Hepatocyte (in vitro differentiated cells): Measurements from ENCODE around the gene SATB2. TPM values are rescaled to one million over a fixed set of nuclear protein-coding genes. Genes with fewer than 3 reads are reported as not detected.

ENCODE experiments used
- DNase-seq: peaks from one replicate; pipeline ENCODE4 v3.0.0-alpha.2; 2016; ENCODE audit warnings: low spot score
- H2AFZ ChIP-seq: fragments of 200-600 bp; sonication (generic); 2 replicates; pipeline ENCODE4 v1.6.0; 2016; ENCODE audit warnings: antibody characterized with exemption, mild to moderate bottlenecking
- H3K27ac ChIP-seq: fragments of 200-600 bp; sonication (generic); 2 replicates; pipeline ENCODE4 v1.5.1; 2016; ENCODE audit warnings: mild to moderate bottlenecking
- H3K27me3 ChIP-seq: fragments of 200-600 bp; sonication (generic); 2 replicates; pipeline ENCODE4 v1.6.1; 2016
- H3K36me3 ChIP-seq: fragments of 200-600 bp; sonication (generic); replicated peaks from 2 replicates; pipeline ENCODE4 v1.5.1; 2016; ENCODE audit warnings: low read depth; ENCODE audit not compliant: insufficient read depth
- H3K4me1 ChIP-seq: fragments of 200-600 bp; sonication (generic); 2 replicates; pipeline ENCODE4 v1.5.1; 2016; ENCODE audit warnings: mild to moderate bottlenecking, moderate library complexity; ENCODE audit not compliant: insufficient read depth
- H3K4me2 ChIP-seq: fragments of 200-600 bp; sonication (generic); 2 replicates; pipeline ENCODE4 v1.6.0; 2016
- H3K4me3 ChIP-seq: fragments of 200-600 bp; sonication (generic); 2 replicates; pipeline ENCODE4 v1.5.1; 2016; ENCODE audit warnings: mild to moderate bottlenecking
- H3K79me2 ChIP-seq: fragments of 200-600 bp; sonication (generic); 2 replicates; pipeline ENCODE4 v1.6.0; 2017; ENCODE audit warnings: mild to moderate bottlenecking
- H3K9me2 ChIP-seq: fragments of 200-600 bp; sonication (generic); replicated peaks from 2 replicates; pipeline ENCODE4 v1.6.0; 2017; ENCODE audit warnings: mild to moderate bottlenecking; ENCODE audit not compliant: insufficient read depth
- H3K9me3 ChIP-seq: fragments of 200-600 bp; sonication (generic); 2 replicates; pipeline ENCODE4 v1.5.1; 2016; ENCODE audit warnings: low read depth, mild to moderate bottlenecking
- H4K20me1 ChIP-seq: fragments of 200-600 bp; sonication (generic); 2 replicates; pipeline ENCODE4 v1.6.0; 2016; ENCODE audit warnings: mild to moderate bottlenecking; ENCODE audit not compliant: insufficient read depth, poor library complexity, severe bottlenecking
- EZH2 ChIP-seq: fragments of 200-600 bp; sonication (generic); IDR thresholded peaks from 2 replicates; pipeline ENCODE4 v1.6.1; 2016; ENCODE audit warnings: antibody characterized with exemption, mild to moderate bottlenecking, borderline replicate concordance
- EZH2phosphoT487 ChIP-seq: fragments of 200-600 bp; sonication (generic); IDR thresholded peaks from one replicate; pipeline ENCODE4 v1.6.1; 2018; ENCODE audit warnings: antibody characterized with exemption, mild to moderate bottlenecking, low read depth, moderate library complexity; ENCODE audit not compliant: unreplicated experiment, severe bottlenecking
- WGBS: methylation state at CpG from one replicate; pipeline ENCODE4 v1.1.6; 2016; ENCODE audit warnings: low lambda C conversion rate; ENCODE audit errors: missing lambda C conversion rate; 5-methylcytosine and 5-hydroxymethylcytosine counted together
- polyA plus RNA-seq: library from polyadenylated mRNA; unstranded; fragments of >200 nt; fragmentation: Nextera tagmentation; extraction: Ambion mirVana; gene quantifications from 2 replicates; pipeline ENCODE4 v1.2.1, GENCODE V29; 2016
- total RNA-seq: library from RNA; depleted of rRNA; stranded (reverse); fragments of >200 nt; gene quantifications from 2 replicates; pipeline ENCODE4 v1.2.3, GENCODE V29; 2014
- TF ChIP-seq, protein P1 (sequence below): fragments of 200-600 bp; sonication (generic); IDR thresholded peaks from 2 replicates; pipeline ENCODE4 v1.5.1; 2016; ENCODE audit warnings: antibody characterized with exemption, mild to moderate bottlenecking; ENCODE audit not compliant: poor library complexity

SATB2 gene
- total and polyA plus RNA-seq, 2 experiments from 2014 or later, result 1.9 to 8.7 TPM

- H3K27ac ChIP-seq, result peak overlapping the region; percentile 75
- peak overlapping the region; percentile 89 for H2AFZ ChIP-seq
- peaks cover 22% of the 10 kb centered on the region for H3K4me1 ChIP-seq
- H3K27me3 ChIP-seq, result peaks cover 67% of the 10 kb centered on the region
- H3K9me2 ChIP-seq, result no peaks in the 10 kb centered on the region
- no peaks in the 10 kb centered on the region for H3K36me3 ChIP-seq
- DNase-seq, result no peak
- peak overlapping the region; percentile 92 for H3K4me2 ChIP-seq
- no peaks in the 10 kb centered on the region for H3K79me2 ChIP-seq
- H3K9me3 ChIP-seq, result no peaks in the 10 kb centered on the region
- 5% methylated on average over 14 of the region's 14 CpGs for WGBS
- H3K4me3 ChIP-seq, result peak overlapping the region; percentile 58
- no peaks in the 10 kb centered on the region for H4K20me1 ChIP-seq
- TF ChIP-seq EZH2, result no peak
- no peak for TF ChIP-seq EZH2phosphoT487
- TF ChIP-seq, protein P1, sequence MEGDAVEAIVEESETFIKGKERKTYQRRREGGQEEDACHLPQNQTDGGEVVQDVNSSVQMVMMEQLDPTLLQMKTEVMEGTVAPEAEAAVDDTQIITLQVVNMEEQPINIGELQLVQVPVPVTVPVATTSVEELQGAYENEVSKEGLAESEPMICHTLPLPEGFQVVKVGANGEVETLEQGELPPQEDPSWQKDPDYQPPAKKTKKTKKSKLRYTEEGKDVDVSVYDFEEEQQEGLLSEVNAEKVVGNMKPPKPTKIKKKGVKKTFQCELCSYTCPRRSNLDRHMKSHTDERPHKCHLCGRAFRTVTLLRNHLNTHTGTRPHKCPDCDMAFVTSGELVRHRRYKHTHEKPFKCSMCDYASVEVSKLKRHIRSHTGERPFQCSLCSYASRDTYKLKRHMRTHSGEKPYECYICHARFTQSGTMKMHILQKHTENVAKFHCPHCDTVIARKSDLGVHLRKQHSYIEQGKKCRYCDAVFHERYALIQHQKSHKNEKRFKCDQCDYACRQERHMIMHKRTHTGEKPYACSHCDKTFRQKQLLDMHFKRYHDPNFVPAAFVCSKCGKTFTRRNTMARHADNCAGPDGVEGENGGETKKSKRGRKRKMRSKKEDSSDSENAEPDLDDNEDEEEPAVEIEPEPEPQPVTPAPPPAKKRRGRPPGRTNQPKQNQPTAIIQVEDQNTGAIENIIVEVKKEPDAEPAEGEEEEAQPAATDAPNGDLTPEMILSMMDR, result no peak
These were observed 2.4 kb upstream of the SATB2 start for GRCh38 chr2:199460101-199460671.

DNA sequence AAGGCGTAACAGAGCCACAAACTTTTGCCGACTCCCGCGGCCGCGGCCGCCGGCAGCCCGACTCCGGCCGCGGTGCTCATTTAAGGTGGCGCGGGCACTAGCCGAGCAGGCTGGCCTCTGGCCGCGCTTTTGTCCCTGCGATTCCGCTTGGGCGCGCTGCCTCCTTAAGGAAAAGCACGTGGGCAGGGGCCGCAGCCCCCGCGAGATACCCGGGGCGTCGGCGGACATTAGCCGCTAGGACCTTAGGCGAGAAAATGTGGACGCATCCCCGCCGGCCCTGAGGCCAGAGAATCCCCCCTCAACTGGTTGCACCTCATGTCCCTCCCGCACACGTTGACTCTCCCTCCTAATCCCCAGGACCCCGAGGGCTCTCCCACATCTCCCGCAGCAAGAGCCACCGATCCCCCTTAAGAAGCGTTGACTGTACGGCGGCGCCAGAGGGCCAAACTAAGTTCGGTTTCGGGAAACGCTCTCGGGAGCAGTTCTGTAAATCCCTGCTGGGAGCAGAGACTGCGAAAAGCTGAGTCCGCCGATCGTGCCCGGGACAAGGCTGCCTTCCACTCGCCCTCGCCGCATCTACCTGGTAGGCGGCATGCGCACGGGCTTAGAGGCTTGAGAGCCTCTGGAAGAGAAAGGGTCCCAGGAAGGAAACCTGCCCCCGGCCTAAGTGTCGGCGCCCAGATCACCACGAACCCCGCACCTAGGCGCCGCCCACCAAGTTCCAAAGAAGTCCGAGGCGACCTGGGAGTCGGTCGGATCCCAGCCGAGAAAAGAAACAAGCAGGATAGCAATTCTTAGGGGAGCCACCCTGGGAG lies 1.8 kb upstream of the SATB2 start:
- no peaks in the 10 kb centered on the region for H4K20me1 ChIP-seq
- no peaks in the 10 kb centered on the region for H3K9me3 ChIP-seq
- TF ChIP-seq EZH2 (no peak), EZH2phosphoT487 (no peak)
- TF ChIP-seq, protein P1, result no peak
- H3K27ac ChIP-seq, result peak overlapping the region; percentile 75
- H3K4me3 ChIP-seq, result peak overlapping the region; percentile 58
- H3K27me3 ChIP-seq, result peaks cover 66% of the 10 kb centered on the region
- DNase-seq, result peak; percentile 90
- H3K79me2 ChIP-seq, result peaks cover 4% of the 10 kb centered on the region
- WGBS, result under 1% methylated on average over 68 of the region's 70 CpGs
- peaks cover 22% of the 10 kb centered on the region for H3K4me1 ChIP-seq
- H3K9me2 ChIP-seq, result no peaks in the 10 kb centered on the region
- H3K36me3 ChIP-seq, result no peaks in the 10 kb centered on the region
- H2AFZ ChIP-seq, result peak overlapping the region; percentile 89
- peak overlapping the region; percentile 92 for H3K4me2 ChIP-seq

- under 1% methylated on average over 53 of the region's 56 CpGs for WGBS
- no peaks in the 10 kb centered on the region for H3K9me3 ChIP-seq
- peak overlapping the region; percentile 92 for H3K4me2 ChIP-seq
- peak overlapping the region; percentile 75 for H3K27ac ChIP-seq
- peaks cover 15% of the 10 kb centered on the region for H3K4me1 ChIP-seq
- H3K79me2 ChIP-seq, result peaks cover 4% of the 10 kb centered on the region
- H3K9me2 ChIP-seq, result no peaks in the 10 kb centered on the region
- H3K36me3 ChIP-seq, result no peaks in the 10 kb centered on the region
- no peak for DNase-seq
- peak overlapping the region; percentile 89 for H2AFZ ChIP-seq
- H4K20me1 ChIP-seq, result no peaks in the 10 kb centered on the region
- TF ChIP-seq EZH2 (peak; percentile 32), EZH2phosphoT487 (no peak)
- H3K27me3 ChIP-seq, result peaks cover 66% of the 10 kb centered on the region
- peak overlapping the region; percentile 58 for H3K4me3 ChIP-seq
These were observed 1.1 kb upstream of the SATB2 start for GRCh38 chr2:199458806-199459285.
